EL (cell line): Measurements from ENCODE around the gene TCF19.

Experiments used
- DNase-seq: peaks from one replicate; pipeline ENCODE4 v3.0.0-alpha.2; 2016

Gene TCF19

GRCh38 chr6:31158140-31158862 is at the start of gene TCF19:
Gene TCF19 (plus strand): TSS chr6:31158589. CDS start chr6:31159470, 881 bp downstream.
- peak; percentile 100 for DNase-seq

GRCh38 chr6:31110825-31111582 is 47.4 kb upstream of the TCF19 start:
- DNase-seq: no peak

- no peak for DNase-seq
Observed at GRCh38 chr6:31111712-31112111, 46.7 kb upstream of the TCF19 start.

- DNase-seq: no peak
Observed at GRCh38 chr6:31112478-31112877, 45.9 kb upstream of the TCF19 start, which contains the start of gene C6orf15. Gene C6orf15 (minus strand): TSS chr6:31112575. CDS start chr6:31112555, 20 bp downstream.

GRCh38 chr6:31113861-31114540 is 44.4 kb upstream of the TCF19 start:
- DNase-seq: peak; percentile 46

- DNase-seq: peak; percentile 97
Observed at GRCh38 chr6:31114541-31114878, 43.9 kb upstream of the TCF19 start, which contains the start of gene PSORS1C1. Gene PSORS1C1 (plus strand): TSS chr6:31114800. CDS start chr6:31129633, 14,833 bp downstream.

GRCh38 chr6:31114970-31115849 is 43.2 kb upstream of the TCF19 start:
- peak; percentile 78 for DNase-seq

- no peak for DNase-seq
Observed at GRCh38 chr6:31115941-31116560, 42.3 kb upstream of the TCF19 start.

GRCh38 chr6:31116661-31117385 is 41.6 kb upstream of the TCF19 start:
- no peak for DNase-seq

GRCh38 chr6:31118178-31118577 is 40.2 kb upstream of the TCF19 start:
- no peak for DNase-seq

- DNase-seq: no peak
Observed at GRCh38 chr6:31120151-31120915, 38.1 kb upstream of the TCF19 start, which contains the start of gene CDSN. Gene CDSN (minus strand): TSS chr6:31120446. CDS start chr6:31120419, 27 bp downstream.

- no peak for DNase-seq
Observed at GRCh38 chr6:31121131-31121790, 37.1 kb upstream of the TCF19 start.

- DNase-seq: peak; percentile 91
Observed at GRCh38 chr6:31122791-31123706, 35.3 kb upstream of the TCF19 start.

GRCh38 chr6:31125162-31125561 is 33.2 kb upstream of the TCF19 start:
- DNase-seq: no peak

- DNase-seq: peak; percentile 83
Observed at GRCh38 chr6:31125586-31126363, 32.6 kb upstream of the TCF19 start.

GRCh38 chr6:31126396-31127175 is 31.8 kb upstream of the TCF19 start:
- DNase-seq: no peak

- peak; percentile 48 for DNase-seq
Observed at GRCh38 chr6:31128093-31128676, 30.2 kb upstream of the TCF19 start.
